GM21528 (cell line): ENCODE results near the gene MTIF3.
"Not testable (repeated sequence)": the region's sequence is repeated elsewhere in the genome, so short reads cannot be mapped to it uniquely, and the experiment has no call there.

Experiments
- ATAC-seq: cut with Tn5 transposase; IDR thresholded peaks from one replicate; pipeline ENCODE4 v1.9.1; 2021; ENCODE audit warnings: mild to moderate bottlenecking, moderate library complexity; ENCODE audit not compliant: unreplicated experiment, low FRiP score

The MTIF3 gene

DNA sequence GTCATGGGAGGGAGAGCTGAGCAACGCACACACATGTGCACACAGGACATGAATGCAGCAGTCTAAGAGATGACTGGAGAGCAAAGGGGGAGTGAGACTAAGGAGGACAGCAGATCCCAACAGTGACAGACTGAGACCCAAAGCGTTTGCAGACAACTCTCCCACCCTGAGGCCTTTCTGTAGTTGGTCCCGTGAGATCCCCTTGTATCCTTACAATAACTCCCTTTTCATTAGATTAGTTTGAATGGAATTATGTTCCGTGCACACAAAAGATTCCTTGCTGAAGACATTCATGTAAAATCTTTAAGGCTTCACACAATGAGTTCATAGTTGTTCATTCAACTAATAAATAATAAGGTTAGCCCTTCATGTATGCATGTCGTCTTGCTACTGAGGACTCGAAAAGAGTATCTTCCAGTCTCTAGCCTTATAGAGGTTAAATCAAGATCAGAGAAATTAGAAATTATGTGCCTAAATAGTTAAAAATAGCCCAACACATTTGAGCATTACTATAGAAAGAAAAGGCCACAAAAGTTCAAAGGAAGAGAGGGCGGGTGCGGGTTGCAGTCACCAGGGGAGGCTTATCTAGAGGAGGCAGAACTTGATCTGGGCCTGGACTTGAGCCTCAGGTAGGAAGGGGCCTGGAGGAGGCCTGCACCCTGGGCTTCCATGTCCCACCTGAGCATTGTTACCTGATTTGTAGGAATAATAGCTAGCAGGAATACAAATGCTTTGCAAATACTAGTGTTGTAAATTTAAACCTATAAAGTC is 29.1 kb downstream of the MTIF3 start:
- no peak for ATAC-seq

DNA sequence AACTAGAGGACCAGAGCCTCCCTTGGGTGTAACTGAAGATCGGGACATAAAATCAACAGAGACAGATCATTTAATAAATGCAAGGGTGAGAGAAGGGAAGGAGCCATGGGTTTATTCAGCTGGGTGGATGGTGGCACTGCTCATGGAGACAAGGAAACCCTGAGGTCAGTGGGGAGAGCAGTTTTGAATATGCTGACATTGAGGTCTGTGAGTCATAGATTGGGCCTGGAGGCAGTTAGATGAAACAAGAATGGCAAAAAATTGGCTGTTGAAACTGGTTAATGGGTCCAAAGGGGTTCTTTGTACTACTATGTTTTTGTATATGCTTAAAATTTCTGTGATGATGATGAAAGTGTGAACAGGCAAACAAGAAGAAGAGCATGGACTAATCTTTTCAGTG is 31.0 kb downstream of the MTIF3 start:
- no peak for ATAC-seq

DNA sequence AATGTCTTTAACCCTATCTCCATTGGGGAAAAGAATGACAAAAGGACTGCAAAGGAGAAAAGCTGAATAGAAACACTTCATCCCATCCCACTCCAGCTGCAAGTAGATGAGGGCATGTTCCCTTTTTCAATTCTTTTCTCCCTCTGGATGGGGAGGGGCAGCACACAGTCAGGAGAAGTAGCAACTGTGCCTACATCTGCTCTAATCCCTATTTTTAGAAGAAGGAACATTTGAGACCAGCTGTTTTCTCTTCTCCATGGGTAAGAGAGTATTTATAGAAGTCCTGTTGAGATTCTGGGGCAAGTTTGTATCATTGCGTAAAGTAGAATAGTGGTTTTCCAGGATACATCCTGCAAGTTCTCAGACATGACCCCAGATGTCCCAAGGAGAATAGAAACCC is 35.2 kb downstream of the MTIF3 start:
- ATAC-seq: no peak

- ATAC-seq: no peak
Observed at GRCh38 chr13:27411341-27411740, 39.0 kb downstream of the MTIF3 start.

- no peak for ATAC-seq
Observed at GRCh38 chr13:27409013-27409412, 41.4 kb downstream of the MTIF3 start.

DNA sequence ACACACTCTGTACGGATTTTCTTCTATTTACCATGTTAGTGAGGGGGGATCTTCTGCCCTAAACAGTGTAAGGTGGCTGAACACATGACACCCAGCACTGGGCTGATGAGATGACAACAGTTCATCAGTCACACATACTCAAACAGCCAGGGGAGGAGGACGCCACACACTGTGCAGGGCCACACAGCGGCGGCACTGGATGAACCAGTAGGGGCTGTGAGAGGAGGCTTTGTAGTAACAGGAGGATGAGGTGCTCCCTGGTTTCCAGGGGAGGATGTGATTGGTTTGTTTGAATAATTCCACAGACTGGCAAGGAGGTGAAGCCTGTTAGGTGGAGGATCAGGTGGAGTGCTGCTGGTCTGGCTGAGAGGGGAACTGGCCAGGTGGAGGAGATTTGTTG is 42.3 kb downstream of the MTIF3 start:
- ATAC-seq: no peak

DNA sequence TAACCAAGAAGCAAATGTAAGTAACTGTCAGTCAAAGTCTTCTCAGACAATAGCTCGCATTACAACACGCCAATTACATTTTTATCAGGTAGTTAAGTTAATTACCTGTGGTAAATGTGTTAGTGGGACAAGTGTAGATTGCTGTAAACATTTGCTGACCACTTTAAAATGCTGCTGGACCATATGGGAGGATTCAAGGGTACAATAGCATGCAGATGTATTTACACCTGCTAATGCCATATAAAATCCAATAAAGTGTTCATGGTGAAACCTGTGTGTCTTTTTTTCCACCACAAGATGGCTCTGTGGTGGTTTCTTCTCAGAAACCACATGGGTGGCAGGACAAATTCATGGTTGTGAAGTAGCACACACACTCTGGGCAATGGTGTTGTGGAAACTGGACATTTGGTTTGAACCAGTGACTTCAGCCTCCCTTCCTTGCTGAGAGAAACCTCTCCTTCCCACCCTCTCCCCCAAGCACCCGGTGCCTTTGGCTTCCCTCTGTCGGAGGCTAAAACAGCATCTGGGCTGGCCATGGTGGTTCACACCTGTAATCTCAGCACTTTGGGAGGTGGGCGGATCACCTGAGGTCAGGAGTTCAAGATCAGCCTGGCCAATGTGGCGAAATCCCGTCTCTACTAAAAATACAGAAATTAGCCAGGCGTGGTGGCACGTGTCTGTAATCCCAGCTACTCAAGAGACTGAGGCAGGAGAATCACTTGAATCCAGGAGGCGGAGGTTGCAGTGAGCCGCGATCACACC is 44.0 kb downstream of the MTIF3 start:
- no peak for ATAC-seq

- ATAC-seq: no peak
Observed at GRCh38 chr13:27405546-27406134, 44.7 kb downstream of the MTIF3 start.

GRCh38 chr13:27404680-27405079 is 45.7 kb downstream of the MTIF3 start:
- ATAC-seq: no peak

- ATAC-seq: no peak
Observed at GRCh38 chr13:27403727-27404385, 46.5 kb downstream of the MTIF3 start.

GRCh38 chr13:27403203-27403678 is 47.1 kb downstream of the MTIF3 start:
- no peak for ATAC-seq

GRCh38 chr13:27401210-27401609 is 49.2 kb downstream of the MTIF3 start:
- no peak for ATAC-seq

DNA sequence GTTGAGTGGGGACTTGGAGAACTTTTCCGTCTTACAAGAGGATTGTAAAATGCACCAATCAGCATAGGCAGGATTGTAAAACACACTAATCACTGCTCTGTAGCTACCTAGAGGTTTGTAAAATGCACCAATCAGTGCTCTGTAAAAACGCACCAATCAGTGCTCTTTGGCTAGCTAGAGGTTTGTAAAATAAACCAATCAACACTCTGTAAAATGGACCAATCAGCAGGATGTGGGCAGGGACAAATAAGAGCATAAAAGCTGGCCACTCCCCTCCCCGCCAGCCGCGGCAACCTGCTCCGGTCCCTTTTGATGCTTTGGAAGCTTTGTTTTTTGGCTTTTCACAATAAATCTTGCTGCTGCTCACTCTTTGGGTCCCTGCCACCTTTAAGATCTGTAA is 50.0 kb downstream of the MTIF3 start:
- not testable (repeated sequence) for ATAC-seq

- ATAC-seq: no peak
Observed at GRCh38 chr13:27398360-27398759, 52.0 kb downstream of the MTIF3 start.

GRCh38 chr13:27396252-27396846 is 54.0 kb downstream of the MTIF3 start:
- no peak for ATAC-seq

- ATAC-seq: no peak
Observed at GRCh38 chr13:27395007-27395510, 55.3 kb downstream of the MTIF3 start.

DNA sequence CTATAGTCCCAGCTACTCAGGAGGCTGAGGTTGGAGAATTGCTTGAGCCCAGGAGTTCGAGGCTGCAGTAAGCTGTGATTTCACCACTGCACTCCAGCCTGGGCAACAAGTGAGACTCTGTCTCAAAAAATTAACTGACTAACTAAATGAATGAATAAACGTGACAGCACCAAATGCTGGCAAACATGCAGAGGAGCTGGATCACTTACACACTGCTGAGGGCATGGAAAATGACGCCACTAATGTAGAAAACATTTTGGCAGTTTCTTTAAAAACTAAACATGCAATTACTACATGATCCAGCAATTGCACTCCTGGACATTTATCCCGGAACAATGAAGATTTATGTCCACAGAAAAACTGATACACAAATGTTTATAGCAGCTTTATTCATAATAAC is 57.3 kb downstream of the MTIF3 start:
- no peak for ATAC-seq

- no peak for ATAC-seq
Observed at GRCh38 chr13:27391471-27391870, 58.9 kb downstream of the MTIF3 start.

- no peak for ATAC-seq
Observed at GRCh38 chr13:27389891-27390290, 60.5 kb downstream of the MTIF3 start.

- ATAC-seq: no peak
Observed at GRCh38 chr13:27388241-27388640, 62.1 kb downstream of the MTIF3 start.
